HL-60 (cell line): Measurements from ENCODE around the gene ACAD8.

Experiments
- GABPA ChIP-seq: IDR thresholded peaks from 2 replicates; pipeline ENCODE4 v1.6.1; 2012; ENCODE audit warnings: low read depth
- POLR2AphosphoS5 ChIP-seq: IDR thresholded peaks from 2 replicates; pipeline ENCODE4 v1.6.1; 2012; ENCODE audit warnings: low read depth
- SPI1 ChIP-seq: IDR thresholded peaks from 2 replicates; pipeline ENCODE4 v1.6.1; 2012; ENCODE audit warnings: low read depth, mild to moderate bottlenecking, borderline replicate concordance
- TF ChIP-seq, protein P1 (sequence below): IDR thresholded peaks from one replicate; pipeline ENCODE4 v1.5.1; 2011; ENCODE audit warnings: low read length, control low read depth, inconsistent platforms; ENCODE audit not compliant: insufficient read depth
- TF ChIP-seq, protein P2 (sequence below): IDR thresholded peaks from 2 replicates; pipeline ENCODE4 v1.6.1; 2012; ENCODE audit warnings: low read depth; ENCODE audit not compliant: insufficient replicate concordance

DNA sequence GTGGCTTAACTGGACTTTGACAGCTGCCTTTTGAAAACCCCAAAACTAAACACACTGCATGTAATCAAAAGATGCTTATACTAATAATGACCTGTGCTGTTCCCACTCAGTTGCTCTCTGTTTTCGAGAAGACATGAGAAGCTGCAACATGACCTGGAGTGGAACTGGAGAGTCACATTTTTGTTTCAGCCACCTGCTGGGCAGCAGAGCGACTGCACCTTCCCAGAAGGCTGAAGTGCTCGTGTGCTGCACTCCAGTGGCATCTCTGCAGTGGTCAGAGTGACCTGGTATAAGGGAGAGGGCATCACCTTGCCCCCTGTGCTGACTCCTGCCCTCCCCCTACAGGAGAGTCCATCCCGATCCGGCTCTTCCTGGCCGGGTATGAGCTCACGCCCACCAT, 8.8 kb upstream of the ACAD8 start:
- no peak for TF ChIP-seq SPI1
- TF ChIP-seq, protein P1, sequence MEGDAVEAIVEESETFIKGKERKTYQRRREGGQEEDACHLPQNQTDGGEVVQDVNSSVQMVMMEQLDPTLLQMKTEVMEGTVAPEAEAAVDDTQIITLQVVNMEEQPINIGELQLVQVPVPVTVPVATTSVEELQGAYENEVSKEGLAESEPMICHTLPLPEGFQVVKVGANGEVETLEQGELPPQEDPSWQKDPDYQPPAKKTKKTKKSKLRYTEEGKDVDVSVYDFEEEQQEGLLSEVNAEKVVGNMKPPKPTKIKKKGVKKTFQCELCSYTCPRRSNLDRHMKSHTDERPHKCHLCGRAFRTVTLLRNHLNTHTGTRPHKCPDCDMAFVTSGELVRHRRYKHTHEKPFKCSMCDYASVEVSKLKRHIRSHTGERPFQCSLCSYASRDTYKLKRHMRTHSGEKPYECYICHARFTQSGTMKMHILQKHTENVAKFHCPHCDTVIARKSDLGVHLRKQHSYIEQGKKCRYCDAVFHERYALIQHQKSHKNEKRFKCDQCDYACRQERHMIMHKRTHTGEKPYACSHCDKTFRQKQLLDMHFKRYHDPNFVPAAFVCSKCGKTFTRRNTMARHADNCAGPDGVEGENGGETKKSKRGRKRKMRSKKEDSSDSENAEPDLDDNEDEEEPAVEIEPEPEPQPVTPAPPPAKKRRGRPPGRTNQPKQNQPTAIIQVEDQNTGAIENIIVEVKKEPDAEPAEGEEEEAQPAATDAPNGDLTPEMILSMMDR: peak; percentile 44
- TF ChIP-seq, protein P2, sequence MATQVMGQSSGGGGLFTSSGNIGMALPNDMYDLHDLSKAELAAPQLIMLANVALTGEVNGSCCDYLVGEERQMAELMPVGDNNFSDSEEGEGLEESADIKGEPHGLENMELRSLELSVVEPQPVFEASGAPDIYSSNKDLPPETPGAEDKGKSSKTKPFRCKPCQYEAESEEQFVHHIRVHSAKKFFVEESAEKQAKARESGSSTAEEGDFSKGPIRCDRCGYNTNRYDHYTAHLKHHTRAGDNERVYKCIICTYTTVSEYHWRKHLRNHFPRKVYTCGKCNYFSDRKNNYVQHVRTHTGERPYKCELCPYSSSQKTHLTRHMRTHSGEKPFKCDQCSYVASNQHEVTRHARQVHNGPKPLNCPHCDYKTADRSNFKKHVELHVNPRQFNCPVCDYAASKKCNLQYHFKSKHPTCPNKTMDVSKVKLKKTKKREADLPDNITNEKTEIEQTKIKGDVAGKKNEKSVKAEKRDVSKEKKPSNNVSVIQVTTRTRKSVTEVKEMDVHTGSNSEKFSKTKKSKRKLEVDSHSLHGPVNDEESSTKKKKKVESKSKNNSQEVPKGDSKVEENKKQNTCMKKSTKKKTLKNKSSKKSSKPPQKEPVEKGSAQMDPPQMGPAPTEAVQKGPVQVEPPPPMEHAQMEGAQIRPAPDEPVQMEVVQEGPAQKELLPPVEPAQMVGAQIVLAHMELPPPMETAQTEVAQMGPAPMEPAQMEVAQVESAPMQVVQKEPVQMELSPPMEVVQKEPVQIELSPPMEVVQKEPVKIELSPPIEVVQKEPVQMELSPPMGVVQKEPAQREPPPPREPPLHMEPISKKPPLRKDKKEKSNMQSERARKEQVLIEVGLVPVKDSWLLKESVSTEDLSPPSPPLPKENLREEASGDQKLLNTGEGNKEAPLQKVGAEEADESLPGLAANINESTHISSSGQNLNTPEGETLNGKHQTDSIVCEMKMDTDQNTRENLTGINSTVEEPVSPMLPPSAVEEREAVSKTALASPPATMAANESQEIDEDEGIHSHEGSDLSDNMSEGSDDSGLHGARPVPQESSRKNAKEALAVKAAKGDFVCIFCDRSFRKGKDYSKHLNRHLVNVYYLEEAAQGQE: no peak
- TF ChIP-seq POLR2AphosphoS5: no peak
- no peak for TF ChIP-seq GABPA
